ENCODE measurements around the gene CDH4. TPM values are rescaled to one million over a fixed set of nuclear protein-coding genes. Genes with fewer than 3 reads are reported as not detected.

CDH4 gene
- total RNA-seq, 1 donor from 2014 or later: 3.2 TPM

DNA sequence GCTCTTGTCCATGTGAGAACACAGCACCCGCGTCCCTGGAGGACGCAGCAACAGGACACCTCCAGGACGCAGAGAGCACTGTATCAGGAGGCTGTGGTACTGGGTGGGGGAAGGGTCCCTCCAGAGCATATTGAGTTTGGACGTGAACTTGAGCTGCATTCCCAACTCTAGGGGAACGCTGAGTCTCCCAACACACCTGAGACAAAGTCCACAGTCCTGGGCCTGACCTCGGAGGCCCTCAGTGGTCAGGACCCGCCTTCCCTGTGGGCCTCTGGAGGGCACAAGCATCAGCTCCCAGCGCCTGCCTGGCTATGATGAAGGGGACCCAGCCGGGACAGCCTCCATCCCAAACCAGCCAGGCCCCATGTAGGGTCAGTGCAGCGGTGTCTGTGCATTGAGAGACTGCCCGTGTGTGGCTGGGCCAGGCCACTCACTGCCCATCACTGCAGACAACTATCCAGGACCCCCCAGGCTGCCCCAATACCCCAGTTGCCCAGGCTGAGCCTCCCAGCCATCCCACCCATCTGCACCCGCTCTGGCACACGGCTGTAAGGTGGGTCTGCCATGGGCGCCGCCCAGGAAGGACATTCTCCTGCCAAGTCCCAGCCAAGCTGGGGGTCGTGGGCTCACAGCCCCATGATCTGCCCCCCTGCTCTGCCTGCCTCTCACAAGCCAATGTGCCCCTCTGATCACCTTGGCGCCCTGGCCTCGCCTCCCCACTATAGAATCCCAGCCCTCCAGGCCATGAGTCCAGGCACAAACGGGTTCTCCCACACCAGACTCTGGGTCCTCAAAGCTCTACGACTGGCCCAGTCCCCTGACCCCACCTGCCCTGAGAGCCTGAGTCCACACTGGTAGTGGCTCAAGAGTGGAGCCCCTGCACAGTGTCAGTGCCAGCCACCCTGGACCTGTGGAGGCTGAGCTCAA lies 697.9 kb downstream of the CDH4 start:
- no peaks in the 10 kb centered on the region for H3K79me2 ChIP-seq (ENCODE audit: insufficient read depth, low read length)
- Mint-ChIP-seq H3K27me3 (ENCODE audit: low read depth, unreplicated experiment) (peaks cover 22% of the 10 kb centered on the region), H3K9me3 (ENCODE audit: unreplicated experiment) (no peaks in the 10 kb centered on the region), H3K4me3 (ENCODE audit: unreplicated experiment) (no peak overlapping the region), H3K4me1 (ENCODE audit: low read depth, unreplicated experiment) (no peaks in the 10 kb centered on the region), H3K27ac (ENCODE audit: unreplicated experiment) (no peak overlapping the region), H3K36me3 (ENCODE audit: low read depth, unreplicated experiment) (no peaks in the 10 kb centered on the region)
- no peak overlapping the region for H3K4me2 ChIP-seq (ENCODE audit: low read length)
- no peak for DNase-seq (ENCODE audit: low read depth)
- H3K9me3 ChIP-seq (ENCODE audit: insufficient read depth, low read depth, low read length): no peaks in the 10 kb centered on the region
- no peak overlapping the region for H3K4me3 ChIP-seq (ENCODE audit: insufficient read depth, low read depth, low read length)
- H2AFZ ChIP-seq (ENCODE audit: low read depth, low read length): no peak overlapping the region
- FAIRE-seq: no peak
- no peaks in the 10 kb centered on the region for H3K4me1 ChIP-seq (ENCODE audit: insufficient read depth, low read length)
- H3K9ac ChIP-seq (ENCODE audit: low read length): no peak overlapping the region
- H4K20me1 ChIP-seq (ENCODE audit: insufficient read depth, low read length): no peaks in the 10 kb centered on the region
- peaks cover 12% of the 10 kb centered on the region for H3K27me3 ChIP-seq (ENCODE audit: insufficient read depth, low read length)
- TF ChIP-seq, protein P1, sequence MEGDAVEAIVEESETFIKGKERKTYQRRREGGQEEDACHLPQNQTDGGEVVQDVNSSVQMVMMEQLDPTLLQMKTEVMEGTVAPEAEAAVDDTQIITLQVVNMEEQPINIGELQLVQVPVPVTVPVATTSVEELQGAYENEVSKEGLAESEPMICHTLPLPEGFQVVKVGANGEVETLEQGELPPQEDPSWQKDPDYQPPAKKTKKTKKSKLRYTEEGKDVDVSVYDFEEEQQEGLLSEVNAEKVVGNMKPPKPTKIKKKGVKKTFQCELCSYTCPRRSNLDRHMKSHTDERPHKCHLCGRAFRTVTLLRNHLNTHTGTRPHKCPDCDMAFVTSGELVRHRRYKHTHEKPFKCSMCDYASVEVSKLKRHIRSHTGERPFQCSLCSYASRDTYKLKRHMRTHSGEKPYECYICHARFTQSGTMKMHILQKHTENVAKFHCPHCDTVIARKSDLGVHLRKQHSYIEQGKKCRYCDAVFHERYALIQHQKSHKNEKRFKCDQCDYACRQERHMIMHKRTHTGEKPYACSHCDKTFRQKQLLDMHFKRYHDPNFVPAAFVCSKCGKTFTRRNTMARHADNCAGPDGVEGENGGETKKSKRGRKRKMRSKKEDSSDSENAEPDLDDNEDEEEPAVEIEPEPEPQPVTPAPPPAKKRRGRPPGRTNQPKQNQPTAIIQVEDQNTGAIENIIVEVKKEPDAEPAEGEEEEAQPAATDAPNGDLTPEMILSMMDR (IDR thresholded peaks at IDR 0.05; ENCODE audit: insufficient read depth, low read depth, low read length): no peak
- no peak for TF ChIP-seq EZH2 (IDR thresholded peaks at IDR 0.05; ENCODE audit: insufficient read depth, low read length)
- no peak overlapping the region for H3K27ac ChIP-seq (ENCODE audit: low read depth, low read length)
- no peaks in the 10 kb centered on the region for H3K36me3 ChIP-seq (ENCODE audit: insufficient read depth, low read length)

DNA sequence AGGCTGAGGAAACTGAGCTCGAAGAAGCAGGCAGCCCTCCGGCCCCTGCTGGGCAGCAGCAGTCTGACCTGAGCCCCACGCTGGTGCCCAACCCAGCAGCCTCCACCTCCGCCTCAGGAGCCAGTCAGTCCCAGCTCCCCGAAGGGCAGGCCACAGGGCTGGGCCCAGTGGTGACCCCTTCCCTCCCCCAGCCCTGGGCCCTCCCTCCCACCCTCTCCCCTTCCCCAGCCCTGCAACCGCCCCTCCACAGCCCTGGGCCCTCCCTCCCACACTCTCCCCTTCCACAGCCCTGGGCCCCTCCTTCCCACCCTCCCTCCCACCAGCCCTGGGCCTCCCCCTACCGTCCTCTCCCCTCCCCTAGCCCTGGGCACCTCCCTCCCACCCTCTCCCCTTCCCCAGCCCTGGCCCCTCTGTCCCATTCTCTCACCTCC lies 698.6 kb downstream of the CDH4 start:
- Histone ChIP-seq H3K36me3 (ENCODE audit: insufficient read depth, low read length) (no peaks in the 10 kb centered on the region), H3K4me1 (ENCODE audit: insufficient read depth, low read length) (no peaks in the 10 kb centered on the region), H3K27me3 (ENCODE audit: insufficient read depth, low read length) (peaks cover 17% of the 10 kb centered on the region), H3K9ac (ENCODE audit: low read length) (no peak overlapping the region), H3K27ac (ENCODE audit: low read depth, low read length) (no peak overlapping the region), H2AFZ (ENCODE audit: low read depth, low read length) (no peak overlapping the region), H3K9me3 (ENCODE audit: insufficient read depth, low read depth, low read length) (no peaks in the 10 kb centered on the region), H4K20me1 (ENCODE audit: insufficient read depth, low read length) (no peaks in the 10 kb centered on the region), H3K4me2 (ENCODE audit: low read length) (no peak overlapping the region), H3K4me3 (ENCODE audit: insufficient read depth, low read depth, low read length) (no peak overlapping the region), H3K79me2 (ENCODE audit: insufficient read depth, low read length) (no peaks in the 10 kb centered on the region)
- Mint-ChIP-seq H3K4me1 (ENCODE audit: low read depth, unreplicated experiment) (no peaks in the 10 kb centered on the region), H3K27me3 (ENCODE audit: low read depth, unreplicated experiment) (peaks cover 24% of the 10 kb centered on the region), H3K27ac (ENCODE audit: unreplicated experiment) (no peak overlapping the region), H3K4me3 (ENCODE audit: unreplicated experiment) (no peak overlapping the region), H3K36me3 (ENCODE audit: low read depth, unreplicated experiment) (no peaks in the 10 kb centered on the region), H3K9me3 (ENCODE audit: unreplicated experiment) (no peaks in the 10 kb centered on the region)
- DNase-seq (ENCODE audit: low read depth) (no peak), FAIRE-seq (no peak)
- TF ChIP-seq EZH2 (IDR thresholded peaks at IDR 0.05; ENCODE audit: insufficient read depth, low read length): no peak
- TF ChIP-seq, protein P1 (IDR thresholded peaks at IDR 0.05; ENCODE audit: insufficient read depth, low read depth, low read length): no peak

Measured in astrocyte (in vitro differentiated cells and primary cell).